ENCODE measurements around the gene NEO1. TPM values are rescaled to one million over a fixed set of nuclear protein-coding genes. Genes with fewer than 3 reads are reported as not detected.

Gene NEO1
- total RNA-seq, 1 donor: 55.4 TPM

DNA sequence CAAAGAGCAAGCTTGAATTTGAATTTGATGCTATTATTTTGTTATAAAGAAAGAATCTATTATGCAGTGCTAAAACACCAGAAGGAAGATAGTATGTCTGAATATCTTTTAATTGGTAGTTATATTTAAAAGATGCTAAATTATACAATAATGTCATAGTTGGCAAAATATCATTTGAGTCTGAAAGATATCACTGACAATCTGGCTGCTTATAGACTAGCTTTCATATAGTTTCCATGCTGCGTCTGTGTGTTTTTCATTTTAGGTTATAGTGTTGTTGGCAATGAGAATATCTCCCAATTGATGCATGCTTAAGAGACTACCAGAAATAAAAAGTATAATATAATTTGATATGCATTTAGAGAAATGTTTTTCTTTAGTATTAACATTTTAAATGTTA is 142.9 kb downstream of the NEO1 start:
- no peaks in the 10 kb centered on the region for H3K79me2 ChIP-seq (ENCODE audit: insufficient read depth, low read length)
- H3K9me3 ChIP-seq (ENCODE audit: low read depth, low read length): no peaks in the 10 kb centered on the region

DNA sequence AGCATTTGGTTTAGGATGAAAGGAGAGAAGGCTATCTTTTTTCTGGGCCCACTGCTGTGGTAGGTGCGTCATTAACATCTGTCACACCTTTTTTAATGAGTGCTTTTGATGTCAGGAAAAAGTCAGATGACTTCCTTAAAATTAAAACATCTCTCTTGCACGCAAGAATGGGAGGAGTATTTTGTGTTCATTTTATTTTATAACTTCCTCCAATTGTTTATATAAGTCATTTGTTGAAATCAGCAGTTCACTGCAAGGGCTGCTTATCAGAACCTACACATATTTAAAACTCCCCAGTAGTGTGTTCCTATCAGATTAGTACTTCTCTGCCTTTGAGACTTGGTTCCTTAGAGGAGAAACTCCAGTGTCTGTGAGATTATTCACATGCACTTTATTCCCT is 143.8 kb downstream of the NEO1 start:
- H2AFZ ChIP-seq (ENCODE audit: low read length): no peak overlapping the region
- H3K27me3 ChIP-seq (ENCODE audit: insufficient read depth, low read length): no peaks in the 10 kb centered on the region
- no peak overlapping the region for H3K27ac ChIP-seq (ENCODE audit: low read depth, low read length)
- no peaks in the 10 kb centered on the region for H3K4me1 ChIP-seq (ENCODE audit: insufficient read depth, low read length)
- no peaks in the 10 kb centered on the region for H3K36me3 ChIP-seq (ENCODE audit: insufficient read depth, low read length)
- H3K4me2 ChIP-seq (ENCODE audit: insufficient read depth, low read length): no peak overlapping the region
- no peaks in the 10 kb centered on the region for H3K79me2 ChIP-seq (ENCODE audit: insufficient read depth, low read length)
- TF ChIP-seq, protein P1, sequence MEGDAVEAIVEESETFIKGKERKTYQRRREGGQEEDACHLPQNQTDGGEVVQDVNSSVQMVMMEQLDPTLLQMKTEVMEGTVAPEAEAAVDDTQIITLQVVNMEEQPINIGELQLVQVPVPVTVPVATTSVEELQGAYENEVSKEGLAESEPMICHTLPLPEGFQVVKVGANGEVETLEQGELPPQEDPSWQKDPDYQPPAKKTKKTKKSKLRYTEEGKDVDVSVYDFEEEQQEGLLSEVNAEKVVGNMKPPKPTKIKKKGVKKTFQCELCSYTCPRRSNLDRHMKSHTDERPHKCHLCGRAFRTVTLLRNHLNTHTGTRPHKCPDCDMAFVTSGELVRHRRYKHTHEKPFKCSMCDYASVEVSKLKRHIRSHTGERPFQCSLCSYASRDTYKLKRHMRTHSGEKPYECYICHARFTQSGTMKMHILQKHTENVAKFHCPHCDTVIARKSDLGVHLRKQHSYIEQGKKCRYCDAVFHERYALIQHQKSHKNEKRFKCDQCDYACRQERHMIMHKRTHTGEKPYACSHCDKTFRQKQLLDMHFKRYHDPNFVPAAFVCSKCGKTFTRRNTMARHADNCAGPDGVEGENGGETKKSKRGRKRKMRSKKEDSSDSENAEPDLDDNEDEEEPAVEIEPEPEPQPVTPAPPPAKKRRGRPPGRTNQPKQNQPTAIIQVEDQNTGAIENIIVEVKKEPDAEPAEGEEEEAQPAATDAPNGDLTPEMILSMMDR (IDR thresholded peaks at IDR 0.05; ENCODE audit: extremely low read depth, low read depth, low read length): no peak
- DNase-seq (ENCODE audit: insufficient read length, low spot score, missing footprints): no peak
- no peak overlapping the region for H3K4me3 ChIP-seq (ENCODE audit: insufficient read depth, low read length)
- H3K9me3 ChIP-seq (ENCODE audit: low read depth, low read length): no peaks in the 10 kb centered on the region
- H4K20me1 ChIP-seq (ENCODE audit: insufficient read depth, low read length): no peaks in the 10 kb centered on the region

More for the DNA sequence above, 142.9 kb downstream of the NEO1 start:
- H2AFZ ChIP-seq (ENCODE audit: low read length): no peak overlapping the region
- H3K4me1 ChIP-seq (ENCODE audit: insufficient read depth, low read length): no peaks in the 10 kb centered on the region
- TF ChIP-seq, protein P1 (IDR thresholded peaks at IDR 0.05; ENCODE audit: extremely low read depth, low read depth, low read length): no peak
- no peak for DNase-seq (ENCODE audit: insufficient read length, low spot score, missing footprints)
- no peak overlapping the region for H3K4me3 ChIP-seq (ENCODE audit: insufficient read depth, low read length)
- no peaks in the 10 kb centered on the region for H3K27me3 ChIP-seq (ENCODE audit: insufficient read depth, low read length)
- H4K20me1 ChIP-seq (ENCODE audit: insufficient read depth, low read length): no peaks in the 10 kb centered on the region
- H3K4me2 ChIP-seq (ENCODE audit: insufficient read depth, low read length): no peak overlapping the region
- H3K27ac ChIP-seq (ENCODE audit: low read depth, low read length): no peak overlapping the region
- H3K36me3 ChIP-seq (ENCODE audit: insufficient read depth, low read length): no peaks in the 10 kb centered on the region

DNA sequence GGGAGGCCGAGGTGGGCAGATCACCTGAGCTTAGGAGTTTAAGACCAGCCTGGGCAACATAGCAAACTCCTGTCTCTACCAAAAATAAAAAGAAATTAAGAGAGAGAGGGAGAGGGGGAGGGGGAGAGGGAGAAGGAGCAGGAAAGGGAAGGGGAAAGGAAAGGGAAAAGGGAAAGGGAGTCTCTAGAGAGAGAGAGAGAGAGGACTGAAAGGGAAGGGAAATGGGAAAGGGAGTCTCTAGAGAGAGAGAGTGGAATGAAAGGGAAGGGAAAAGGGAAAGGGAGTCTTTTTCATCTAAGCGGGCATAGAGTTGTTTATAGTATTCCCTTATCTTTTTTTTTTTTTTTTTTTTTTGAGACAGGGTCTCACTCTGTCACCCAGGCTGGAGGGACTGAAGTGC is 148.1 kb downstream of the NEO1 start:
- Histone ChIP-seq H3K27me3 (ENCODE audit: insufficient read depth, low read length) (no peaks in the 10 kb centered on the region), H4K20me1 (ENCODE audit: insufficient read depth, low read length) (no peaks in the 10 kb centered on the region), H2AFZ (ENCODE audit: low read length) (no peak overlapping the region), H3K27ac (ENCODE audit: low read depth, low read length) (no peak overlapping the region), H3K36me3 (ENCODE audit: insufficient read depth, low read length) (no peaks in the 10 kb centered on the region), H3K4me3 (ENCODE audit: insufficient read depth, low read length) (no peak overlapping the region), H3K4me2 (ENCODE audit: insufficient read depth, low read length) (no peak overlapping the region), H3K79me2 (ENCODE audit: insufficient read depth, low read length) (no peaks in the 10 kb centered on the region), H3K4me1 (ENCODE audit: insufficient read depth, low read length) (no peaks in the 10 kb centered on the region), H3K9me3 (ENCODE audit: low read depth, low read length) (no peaks in the 10 kb centered on the region)
- TF ChIP-seq, protein P1 (IDR thresholded peaks at IDR 0.05; ENCODE audit: extremely low read depth, low read depth, low read length): no peak
- no peak for DNase-seq (ENCODE audit: insufficient read length, low spot score, missing footprints)

DNA sequence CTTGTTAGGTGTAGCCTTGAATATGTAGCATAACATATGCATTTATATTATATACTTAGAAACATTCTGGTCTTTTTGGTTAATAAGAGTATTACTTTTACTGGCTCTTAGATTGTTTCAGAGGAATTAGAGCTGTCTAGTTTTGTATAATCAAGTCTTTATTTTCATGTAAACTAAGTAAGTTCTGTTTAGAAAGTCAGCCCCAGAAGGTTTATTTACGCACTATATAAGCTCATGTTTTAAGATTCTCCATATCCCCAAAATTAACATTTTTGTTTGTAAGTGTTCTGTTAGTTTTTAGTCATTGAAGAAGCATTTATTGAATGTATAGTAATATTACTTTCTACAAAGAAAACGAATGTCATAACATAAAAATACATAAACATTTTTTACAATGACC is 158.4 kb downstream of the NEO1 start:
- Histone ChIP-seq H3K4me1 (ENCODE audit: insufficient read depth, low read length) (no peaks in the 10 kb centered on the region), H3K36me3 (ENCODE audit: insufficient read depth, low read length) (no peaks in the 10 kb centered on the region), H3K4me3 (ENCODE audit: insufficient read depth, low read length) (no peak overlapping the region), H3K79me2 (ENCODE audit: insufficient read depth, low read length) (no peaks in the 10 kb centered on the region), H4K20me1 (ENCODE audit: insufficient read depth, low read length) (no peaks in the 10 kb centered on the region), H3K27me3 (ENCODE audit: insufficient read depth, low read length) (no peaks in the 10 kb centered on the region), H3K27ac (ENCODE audit: low read depth, low read length) (no peak overlapping the region), H3K4me2 (ENCODE audit: insufficient read depth, low read length) (no peak overlapping the region), H2AFZ (ENCODE audit: low read length) (no peak overlapping the region), H3K9me3 (ENCODE audit: low read depth, low read length) (no peaks in the 10 kb centered on the region)
- TF ChIP-seq, protein P1 (IDR thresholded peaks at IDR 0.05; ENCODE audit: extremely low read depth, low read depth, low read length): no peak
- DNase-seq (ENCODE audit: insufficient read length, low spot score, missing footprints): no peak

Data from osteoblast (primary cell).